ENCODE data around the gene TOMM6.

Gene TOMM6

DNA sequence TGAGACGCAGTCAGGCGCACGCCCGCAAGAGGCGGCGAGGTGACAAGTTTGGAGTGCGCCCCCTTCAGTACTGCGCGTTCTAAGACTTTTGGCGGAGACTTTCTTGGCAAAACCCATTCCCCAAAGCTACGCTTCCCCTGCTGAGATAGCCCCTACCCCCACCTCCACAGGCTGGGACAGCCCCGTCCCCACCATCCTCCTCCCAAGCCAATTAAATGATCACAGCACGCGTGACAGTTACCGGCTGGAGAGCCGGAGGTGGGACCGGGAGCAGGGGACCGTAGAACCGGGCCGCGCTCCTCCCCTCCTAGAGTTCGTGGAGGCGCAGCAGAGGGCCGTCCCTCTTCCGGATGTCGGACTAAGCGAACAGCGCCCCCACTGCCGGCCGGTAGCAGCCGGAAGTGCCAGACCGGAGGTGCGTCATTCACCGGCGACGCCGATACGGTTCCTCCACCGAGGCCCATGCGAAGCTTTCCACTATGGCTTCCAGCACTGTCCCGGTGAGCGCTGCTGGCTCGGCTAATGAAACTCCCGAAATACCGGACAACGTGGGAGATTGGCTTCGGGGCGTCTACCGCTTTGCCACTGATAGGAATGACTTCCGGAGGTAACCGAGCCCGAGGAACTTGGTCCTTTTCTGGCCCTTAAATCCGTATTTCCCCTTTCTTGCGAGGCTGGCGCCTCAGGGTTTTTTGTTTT is at the start of gene TOMM6:
Gene TOMM6, plus strand, starts transcription at position 476 of the 699 bp plus-strand sequence. Its CDS starts 4 bp downstream, at position 480.
- DNase-seq (ENCODE audit: low read depth) = peak; percentile 91

DNA sequence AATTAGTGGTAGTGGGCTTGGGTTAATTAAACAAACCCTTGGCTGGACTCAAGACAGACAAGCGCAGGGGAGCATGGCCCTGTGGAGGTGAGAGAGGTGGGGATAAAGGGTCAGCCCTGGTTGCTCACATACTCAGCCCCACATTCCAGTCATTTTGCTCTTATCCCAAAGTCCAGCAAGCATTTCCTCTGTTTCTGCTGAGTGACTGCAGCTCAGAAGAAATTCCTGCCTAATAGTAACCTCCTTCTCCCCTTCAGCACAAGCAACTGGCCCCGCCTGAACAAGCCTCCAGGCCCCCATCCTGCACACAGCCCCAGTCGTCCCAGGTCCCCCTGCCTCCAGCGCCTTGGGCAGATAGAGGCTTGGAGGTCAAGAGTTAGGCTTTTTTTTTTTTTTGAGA is 48.5 kb upstream of the TOMM6 start:
- DNase-seq (ENCODE audit: low read depth) = no peak

DNA sequence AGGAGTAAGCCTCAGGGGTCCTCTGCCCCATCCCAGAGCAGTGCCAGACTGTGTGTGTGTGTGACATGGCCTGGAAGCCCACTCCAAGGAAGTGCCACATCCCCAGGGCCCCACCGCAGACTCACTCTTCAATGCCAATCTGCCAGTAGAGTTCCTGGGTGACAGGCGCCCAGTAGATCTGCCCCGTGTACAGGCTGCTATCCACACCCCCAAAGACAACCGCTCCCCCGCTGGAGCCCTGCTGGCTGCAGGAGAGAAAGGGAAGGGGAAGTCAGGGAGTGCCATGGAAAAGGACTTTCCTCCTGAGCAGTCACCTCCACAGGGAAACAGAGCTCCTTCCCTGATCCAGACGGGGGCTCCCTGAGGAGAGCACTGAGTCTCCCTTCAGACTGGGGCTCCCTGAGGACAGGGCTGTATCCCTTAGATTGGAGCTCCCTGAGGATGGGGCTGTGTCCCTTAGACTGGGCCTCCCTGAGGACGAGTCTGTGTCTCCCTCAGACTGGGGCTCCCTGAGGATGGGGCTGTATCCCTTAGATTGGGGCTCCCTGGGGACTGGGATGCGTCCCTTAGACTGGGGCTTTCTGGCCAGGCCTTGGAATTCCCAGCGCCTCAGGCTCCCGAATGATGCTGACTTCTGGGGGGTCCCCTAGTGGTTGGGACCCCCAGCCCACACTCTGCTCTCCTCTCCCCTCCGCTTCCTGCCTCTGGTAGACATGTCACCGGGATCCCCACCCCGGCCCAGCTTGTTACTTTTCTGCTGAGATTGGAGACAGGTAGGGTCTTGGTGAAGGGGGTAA is 46.9 kb upstream of the TOMM6 start:
- DNase-seq (ENCODE audit: low read depth) = no peak

DNA sequence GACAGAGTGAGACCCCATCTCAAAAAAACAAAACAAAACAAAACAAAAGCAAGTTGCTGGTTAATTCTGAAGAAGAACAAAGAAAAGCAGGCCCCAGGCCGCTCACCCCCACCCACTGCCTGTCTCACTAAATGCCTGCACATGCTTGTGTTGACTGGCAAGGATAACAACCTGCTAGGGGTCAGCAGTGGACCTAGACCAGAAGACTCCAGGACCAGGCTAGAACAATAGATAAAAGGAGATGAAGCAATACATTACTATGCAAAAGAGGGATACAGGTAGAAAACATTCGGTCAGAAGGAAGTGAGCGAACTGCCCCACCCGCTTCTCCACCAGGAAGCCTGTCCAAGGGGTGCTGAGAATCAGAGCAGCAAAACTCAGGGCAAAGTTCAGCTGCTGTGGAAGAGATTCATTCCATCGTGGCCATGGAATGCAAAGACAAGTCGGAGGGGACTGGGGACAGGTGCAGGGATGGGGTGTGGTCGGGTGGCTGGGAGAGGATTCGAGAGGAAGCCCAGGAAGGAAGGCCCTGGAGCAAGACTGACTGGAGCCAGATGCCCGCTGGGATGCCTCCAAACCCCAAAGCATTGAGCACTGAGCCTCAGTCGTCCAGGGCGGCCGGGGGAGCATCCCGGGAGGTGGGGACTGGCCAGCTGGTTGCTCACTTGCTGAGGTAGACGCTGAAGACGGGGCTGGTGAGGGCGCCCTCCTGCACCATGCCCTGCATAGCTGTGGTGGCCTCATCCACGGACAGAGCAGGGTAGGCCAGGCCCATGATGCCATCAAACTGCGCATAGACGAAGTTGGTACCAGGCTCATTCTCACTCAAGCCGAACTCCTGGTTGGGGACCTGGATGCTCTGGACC is 45.6 kb upstream of the TOMM6 start:
- DNase-seq (ENCODE audit: low read depth) = no peak

DNA sequence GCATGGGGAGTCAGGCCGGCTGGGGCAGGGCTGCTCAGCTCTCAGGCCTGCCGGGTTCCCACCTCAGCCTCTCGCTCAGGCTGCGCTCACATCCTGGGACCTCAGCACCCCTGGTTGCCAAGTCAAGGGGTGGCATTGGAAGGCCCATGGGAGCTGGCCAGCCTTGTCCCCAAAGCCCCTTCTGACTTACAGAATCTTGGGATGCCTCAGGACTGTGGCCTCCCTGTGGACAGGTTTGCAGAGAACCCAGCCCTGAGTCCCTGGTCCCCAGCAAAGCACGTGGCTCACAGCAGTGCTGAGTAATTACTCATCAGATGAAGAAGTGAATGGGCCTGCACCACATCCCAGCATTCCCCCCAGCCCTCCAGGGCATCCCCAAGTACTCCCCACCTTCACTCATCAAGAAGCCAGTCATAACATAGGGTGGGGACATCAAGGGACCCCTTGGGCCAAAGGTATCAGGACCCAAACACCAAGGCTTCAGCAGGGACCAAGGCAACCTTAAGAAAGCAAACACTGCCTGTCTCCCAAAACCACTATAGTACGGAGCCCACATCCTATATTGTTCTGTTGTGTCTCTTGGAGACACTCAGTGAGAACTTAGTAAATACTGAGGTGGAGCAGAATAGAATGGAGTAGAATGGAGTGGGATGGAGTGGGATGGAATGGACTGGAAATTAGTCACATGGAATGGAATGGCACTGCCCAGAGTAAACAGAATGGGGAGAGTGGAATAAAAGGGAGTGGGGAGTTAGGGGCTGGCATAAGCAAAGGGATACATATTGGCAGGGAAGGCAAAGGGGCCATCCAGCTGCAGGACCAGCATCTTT is 43.9 kb upstream of the TOMM6 start:
- DNase-seq (ENCODE audit: low read depth) = no peak

DNA sequence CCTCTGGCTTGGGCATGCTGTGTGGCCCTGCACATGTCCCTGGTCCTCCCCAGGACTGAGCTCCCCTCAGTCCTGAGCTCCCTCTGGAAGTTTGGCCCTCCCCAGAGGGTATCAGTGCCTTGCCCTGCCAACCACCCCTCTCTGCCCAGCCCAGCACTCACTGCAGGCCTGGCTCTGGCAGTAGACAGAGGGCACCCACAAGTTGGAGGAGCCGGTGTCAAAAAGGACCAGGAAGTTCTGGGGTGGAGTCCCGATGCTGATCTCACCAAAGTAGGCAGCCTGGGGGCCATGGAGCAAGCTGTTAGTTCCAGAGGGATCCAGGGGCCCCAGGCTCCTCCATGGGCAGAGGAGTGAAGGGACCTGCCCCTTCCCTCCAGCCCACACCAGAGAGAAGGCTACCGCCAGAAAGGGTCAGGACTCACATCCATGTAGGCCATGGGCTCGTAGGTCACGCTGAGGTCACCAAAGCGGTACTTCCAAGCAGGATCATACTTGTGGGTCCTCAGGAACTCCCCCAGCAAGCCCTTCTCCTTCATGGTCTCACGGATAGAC is 43.2 kb upstream of the TOMM6 start:
- no peak for DNase-seq (ENCODE audit: low read depth)

DNA sequence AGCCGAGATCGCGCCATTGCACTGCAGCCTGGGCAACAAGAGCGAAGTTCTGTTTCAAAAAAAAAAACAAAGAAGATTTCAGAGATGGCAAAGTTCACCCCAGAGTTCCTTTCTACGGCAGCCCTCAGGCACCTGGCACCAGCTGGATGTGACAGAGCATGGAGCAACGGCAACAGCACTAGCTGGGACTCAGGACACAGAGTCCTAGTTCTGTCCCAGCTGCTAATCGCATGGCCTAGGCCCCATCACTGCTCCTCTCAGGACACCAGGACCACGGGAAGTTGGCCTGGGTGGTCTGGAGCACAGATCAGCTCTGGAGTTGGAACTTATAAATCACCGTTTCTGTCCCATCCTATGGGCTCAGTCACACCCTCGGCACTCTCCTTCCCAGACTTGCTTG is 41.4 kb upstream of the TOMM6 start:
- no peak for DNase-seq (ENCODE audit: low read depth)

DNA sequence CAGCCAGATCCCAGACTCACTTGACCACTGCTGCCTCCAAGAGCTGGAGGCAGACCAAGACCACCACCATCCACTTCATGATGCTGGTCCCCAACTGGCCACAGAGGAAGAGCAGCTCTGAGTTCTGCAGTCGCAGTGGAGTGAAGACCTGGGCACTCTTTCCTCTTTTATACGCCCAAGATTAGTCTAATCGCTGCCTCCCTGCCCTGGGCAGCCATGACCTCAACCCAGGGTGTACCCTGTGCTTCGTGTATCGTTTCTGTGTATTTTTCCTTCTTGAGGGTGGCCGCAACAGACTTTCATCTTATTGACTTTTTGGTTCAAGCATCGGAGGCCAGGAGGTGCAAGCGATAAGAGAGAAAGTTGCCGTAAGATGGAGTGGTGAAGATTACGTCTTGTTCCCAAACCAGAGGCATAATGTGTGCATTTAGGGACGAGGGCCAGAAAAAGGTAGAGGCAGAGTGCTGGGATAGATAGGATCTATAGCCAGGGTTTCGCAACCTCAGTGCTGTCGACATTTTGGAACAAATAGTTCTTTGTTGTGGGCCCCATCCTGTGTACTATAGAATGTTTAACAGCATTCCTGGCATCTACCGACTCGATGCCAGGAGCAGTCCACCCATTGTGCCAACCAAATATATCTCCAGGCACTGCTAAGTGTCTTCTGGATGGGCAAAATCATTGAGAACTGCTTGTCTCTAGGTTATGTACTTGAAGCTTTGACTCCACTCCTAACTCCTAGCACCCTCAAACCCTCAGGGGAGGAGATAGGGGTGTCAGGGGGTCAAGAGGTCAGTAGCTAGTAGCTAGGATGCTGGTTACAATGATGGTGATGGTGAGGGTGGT is 40.0 kb upstream of the TOMM6 start, which contains the start of gene PGC:
Gene PGC, minus strand, starts transcription at position 142 of the 846 bp plus-strand sequence. Its CDS starts 63 bp downstream, at position 79.
- DNase-seq (ENCODE audit: low read depth) = no peak

DNA sequence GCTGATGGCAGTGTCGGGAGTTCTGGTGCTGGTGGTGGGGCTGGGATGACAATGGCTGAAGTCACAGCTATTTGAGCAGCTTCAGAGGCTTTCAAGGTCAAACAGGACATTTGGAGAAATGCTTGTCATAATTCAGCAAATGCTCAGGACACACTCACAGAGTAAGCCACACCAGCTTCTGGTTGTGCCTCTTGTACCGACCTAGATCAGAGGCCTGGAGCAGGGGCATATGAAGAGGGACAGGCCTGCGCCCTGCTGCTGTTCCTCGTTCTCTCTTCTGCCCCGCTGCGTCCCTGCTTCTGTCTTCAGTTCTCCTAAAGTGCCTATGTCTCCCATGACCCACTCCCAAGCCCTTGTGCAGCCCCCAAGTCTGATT is 39.4 kb upstream of the TOMM6 start:
- no peak for DNase-seq (ENCODE audit: low read depth)

DNA sequence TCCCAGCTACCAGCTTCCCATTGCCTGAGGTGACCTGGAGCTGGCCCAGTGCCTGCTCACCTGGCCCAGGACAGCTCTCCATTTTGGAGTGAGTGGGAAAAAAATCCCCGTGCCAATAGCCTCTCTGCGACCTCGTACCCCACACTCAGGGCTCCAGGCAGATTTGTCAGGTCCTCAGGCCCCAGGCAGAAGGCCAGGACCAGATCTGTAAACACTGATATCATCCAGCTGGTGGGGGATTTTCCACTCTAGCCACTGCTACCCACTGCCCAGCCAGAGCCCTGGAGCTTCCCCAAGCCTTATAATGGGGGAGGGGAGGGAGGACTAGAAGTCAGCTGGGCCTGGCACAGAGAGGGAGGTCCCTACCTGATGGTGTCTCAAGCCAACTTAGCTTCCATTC is 39.0 kb upstream of the TOMM6 start:
- DNase-seq (ENCODE audit: low read depth) = no peak

DNA sequence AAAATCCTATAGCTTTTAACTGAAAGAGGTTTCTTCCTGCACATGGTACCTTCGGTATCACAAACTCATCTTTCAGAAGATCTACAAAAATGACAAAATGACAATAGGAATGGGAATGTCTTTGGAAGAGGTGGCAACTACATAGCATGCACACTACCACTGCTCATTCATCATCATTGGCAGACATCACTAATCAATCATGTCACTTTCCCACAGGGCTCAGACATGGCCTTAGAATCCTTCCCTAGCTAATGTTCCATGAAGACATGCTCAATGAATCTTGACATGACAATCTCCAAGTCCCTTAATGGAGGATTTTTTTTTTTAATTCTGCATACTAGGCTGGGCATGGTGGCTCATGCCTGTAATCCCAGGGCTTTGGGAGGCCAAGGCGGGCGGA is 37.1 kb upstream of the TOMM6 start:
- DNase-seq (ENCODE audit: low read depth) = no peak

DNA sequence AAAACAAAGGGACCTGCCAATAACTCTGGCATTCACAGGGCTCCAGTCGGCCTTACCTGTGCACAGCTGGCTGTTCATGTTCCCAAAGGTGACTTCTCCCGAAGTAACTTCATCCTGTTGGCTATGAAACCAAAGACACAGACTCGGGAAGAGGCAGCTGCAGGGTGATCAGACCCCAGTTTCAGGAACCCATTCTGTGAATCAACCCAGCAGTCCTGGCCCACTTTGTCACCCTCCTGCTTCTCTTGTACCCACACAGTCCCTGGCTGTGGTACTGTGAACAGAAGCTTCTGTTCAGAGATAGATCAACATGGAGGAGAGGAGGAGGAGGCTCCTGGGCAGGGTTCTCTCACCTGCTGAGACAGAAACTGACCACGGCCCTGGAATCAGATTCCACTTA is 31.6 kb upstream of the TOMM6 start:
- DNase-seq (ENCODE audit: low read depth) = no peak

DNA sequence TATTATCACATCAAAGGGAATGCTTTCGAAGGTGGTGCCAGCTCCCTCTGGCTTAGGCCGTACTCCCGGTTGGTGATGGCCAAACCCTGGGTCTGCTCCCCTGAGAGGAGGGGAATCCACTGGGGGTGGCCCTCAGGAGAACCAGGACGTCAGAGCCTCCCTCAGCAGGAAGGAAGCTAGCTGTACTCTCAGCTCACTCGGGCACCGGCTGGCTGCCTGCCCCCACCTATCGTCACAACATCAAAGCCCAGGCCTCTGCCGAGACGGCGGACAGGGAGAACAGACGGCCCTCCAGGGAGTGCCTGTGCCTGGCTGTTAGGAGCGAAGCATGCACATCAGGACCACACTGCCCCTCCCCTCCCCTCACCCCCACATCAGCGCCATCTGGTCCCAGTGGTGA is 31.1 kb upstream of the TOMM6 start:
- no peak for DNase-seq (ENCODE audit: low read depth)

DNA sequence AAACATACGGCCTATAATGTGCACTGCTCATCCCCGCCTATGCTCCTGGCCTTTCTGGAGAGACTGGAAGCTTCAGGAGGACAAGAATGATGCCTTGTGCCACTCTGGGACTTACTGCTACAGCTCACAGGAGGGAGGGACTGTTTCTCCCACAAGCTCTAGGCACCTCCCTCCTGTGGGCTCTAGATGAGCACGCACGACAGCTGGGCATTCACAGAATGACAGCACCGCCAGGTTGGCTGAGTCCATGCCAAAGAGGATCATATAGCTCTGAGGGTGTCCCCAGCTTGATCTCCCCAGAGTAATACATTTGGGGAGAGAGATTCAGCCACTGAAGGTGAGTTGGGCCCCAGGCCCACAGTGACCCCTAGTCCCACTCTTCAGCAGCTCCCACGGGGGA is 30.2 kb upstream of the TOMM6 start:
- no peak for DNase-seq (ENCODE audit: low read depth)

DNA sequence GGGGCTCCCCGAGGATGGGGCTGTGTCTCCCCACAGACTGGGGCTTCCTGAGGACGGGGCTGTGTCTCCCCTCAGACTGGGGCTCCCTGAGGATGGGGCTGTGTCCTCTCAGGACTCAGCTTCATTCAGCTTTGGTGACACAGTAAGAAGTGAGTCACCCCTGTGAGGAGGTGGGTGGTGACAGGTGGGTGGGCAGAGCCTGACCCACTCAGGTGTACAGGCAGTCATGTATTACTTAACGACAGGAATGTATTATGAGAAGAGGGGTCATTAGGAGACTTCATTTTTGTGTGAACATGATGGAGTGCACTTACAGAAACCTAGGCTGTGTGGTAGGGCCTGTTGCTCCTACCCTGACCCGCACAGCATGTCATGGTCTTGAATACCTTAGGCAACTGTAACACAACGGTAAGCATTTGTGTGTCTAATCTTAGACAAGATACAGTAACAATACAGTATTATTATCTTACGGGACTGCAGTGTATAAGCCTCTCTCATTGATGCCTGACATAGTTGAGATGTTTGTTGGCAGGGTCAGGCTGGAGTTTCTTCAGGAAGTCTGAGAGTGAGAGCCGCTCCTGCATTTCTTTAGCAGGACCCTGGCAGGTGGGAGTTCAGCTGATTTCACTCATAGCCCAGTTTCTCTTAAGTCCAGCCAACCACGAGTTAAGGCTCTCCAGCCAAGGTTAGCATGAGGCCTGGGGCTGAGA is 29.4 kb upstream of the TOMM6 start:
- peak; percentile 27 for DNase-seq (ENCODE audit: low read depth)

DNA sequence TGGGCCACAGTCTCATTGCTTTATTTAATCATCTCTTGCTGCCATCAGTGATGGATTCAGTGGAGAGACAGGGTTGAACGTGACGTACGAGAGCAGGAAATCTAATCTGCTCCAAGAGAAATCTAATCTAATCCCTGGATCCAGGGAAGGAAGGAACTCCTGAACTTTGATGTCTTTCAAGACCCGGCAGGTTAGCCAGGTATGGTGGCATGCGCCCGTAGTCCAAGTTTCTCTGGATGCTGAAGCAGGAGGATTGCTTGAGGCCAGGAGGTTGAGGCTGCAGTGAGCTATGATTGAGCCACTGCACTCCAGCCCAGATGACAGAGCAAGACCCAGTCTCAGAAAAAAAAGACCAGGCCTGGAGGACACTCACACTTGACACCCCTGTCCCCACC is 28.9 kb upstream of the TOMM6 start:
- no peak for DNase-seq (ENCODE audit: low read depth)

DNA sequence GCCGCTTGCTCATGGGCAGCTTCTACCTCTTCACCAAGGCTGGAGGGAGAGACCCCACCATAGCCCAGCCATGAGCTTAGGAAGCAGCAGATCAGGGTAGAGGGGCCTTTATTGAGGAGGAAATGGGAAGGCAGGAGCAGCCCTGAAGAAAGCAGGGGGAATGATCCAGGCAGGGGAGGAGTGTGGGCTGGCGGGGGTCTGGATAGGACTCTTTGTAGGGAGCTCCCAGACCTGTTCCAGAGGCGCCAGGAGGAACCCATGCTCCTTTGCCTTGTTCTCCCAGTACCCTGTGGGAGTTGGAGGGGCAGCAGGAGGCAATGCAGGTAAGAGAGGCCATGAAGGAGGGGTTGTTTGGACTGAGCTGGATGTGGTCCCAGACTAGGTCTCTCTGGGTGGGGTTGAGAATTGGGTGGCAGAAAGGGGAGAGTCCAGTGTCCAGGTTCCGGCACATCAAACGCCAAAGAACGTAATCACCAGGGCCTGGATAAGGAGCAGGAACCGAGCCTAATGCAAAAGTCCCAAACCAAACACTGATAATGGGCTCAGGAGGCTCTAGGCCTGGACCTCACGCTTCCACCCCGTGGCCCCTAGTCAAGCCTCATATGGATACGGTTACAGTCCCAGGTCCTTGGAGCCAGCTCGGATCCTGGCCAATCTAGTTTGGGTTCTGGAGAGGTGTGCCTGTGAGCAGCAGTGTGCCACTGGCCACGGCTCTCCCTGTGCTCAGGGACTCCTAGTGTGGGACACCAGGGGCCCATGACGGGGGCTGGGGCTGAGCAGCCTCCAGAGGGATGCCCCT is 28.2 kb upstream of the TOMM6 start:
- DNase-seq (ENCODE audit: low read depth) = no peak

DNA sequence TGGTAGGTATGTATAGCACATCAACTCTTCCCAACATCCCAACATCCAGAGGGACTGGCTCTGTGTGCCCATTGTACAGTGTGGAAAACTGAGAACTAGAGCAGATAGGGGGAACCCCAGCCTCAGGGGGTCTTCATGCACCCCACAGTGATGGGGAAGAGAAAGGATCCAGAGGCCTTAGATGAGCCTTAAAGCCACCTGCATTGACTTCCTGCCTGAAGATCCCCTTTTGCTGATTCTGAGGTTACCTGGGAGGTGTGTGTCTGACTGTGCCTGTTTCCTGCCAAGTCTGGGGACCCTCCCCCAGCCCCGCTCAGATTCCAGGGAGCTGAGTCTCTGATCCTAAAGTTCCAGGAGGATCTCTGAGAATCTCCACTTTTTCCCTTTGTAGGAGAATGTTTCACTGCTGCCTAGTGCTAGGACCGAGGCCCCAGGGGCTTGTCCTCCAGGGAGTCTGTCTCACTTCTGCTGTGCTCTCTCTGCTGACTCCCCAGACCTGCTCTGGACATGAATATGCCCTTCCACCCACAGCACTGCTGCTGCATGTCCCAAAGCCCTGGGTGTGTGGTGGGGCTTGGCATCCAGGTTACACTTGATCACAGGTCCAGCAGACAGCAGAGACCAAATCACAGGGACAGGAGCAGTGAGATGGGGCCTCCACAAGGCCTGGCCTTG is 27.5 kb upstream of the TOMM6 start:
- no peak for DNase-seq (ENCODE audit: low read depth)

Measured in stimulated activated CD4-positive, alpha-beta T cell treated with anti-CD3 and anti-CD28 coated beads, Interleukin-2, amount 100 ng/mL, for 4 hours (primary cell).